Limb (tissue), 2 donors: ENCODE data around the gene ABLIM1.

ENCODE experiments used
- DNase-seq, 2 donors: peaks; one replicate each; pipeline ENCODE4 v3.0.0-alpha.2; 2016; ENCODE audit errors: extremely low spot score in 2 of 2

Gene ABLIM1

GRCh38 chr10:114492351-114493037, 165.6 kb downstream of the ABLIM1 start:
- no peak for DNase-seq

- DNase-seq: no peak
Measured at GRCh38 chr10:114491933-114492332, 166.1 kb downstream of the ABLIM1 start.

- no peak for DNase-seq
Measured at GRCh38 chr10:114491419-114491818, 166.7 kb downstream of the ABLIM1 start.

- DNase-seq: no peak
Measured at GRCh38 chr10:114489521-114490310, 168.4 kb downstream of the ABLIM1 start.

GRCh38 chr10:114487815-114488536, 170.1 kb downstream of the ABLIM1 start:
- DNase-seq: no peak

GRCh38 chr10:114486938-114487814, 170.9 kb downstream of the ABLIM1 start:
- no peak for DNase-seq

GRCh38 chr10:114485696-114486400, 172.2 kb downstream of the ABLIM1 start:
- peak in 1 of 2 donors; percentile 42 for DNase-seq

- no peak for DNase-seq
Measured at GRCh38 chr10:114483575-114483974, 174.5 kb downstream of the ABLIM1 start.

- peak in 1 of 2 donors; percentile 47 for DNase-seq
Measured at GRCh38 chr10:114482480-114483304, 175.4 kb downstream of the ABLIM1 start.

- DNase-seq: no peak
Measured at GRCh38 chr10:114481055-114481454, 177.0 kb downstream of the ABLIM1 start.

GRCh38 chr10:114479836-114480235, 178.2 kb downstream of the ABLIM1 start:
- no peak for DNase-seq

- no peak for DNase-seq
Measured at GRCh38 chr10:114479307-114479706, 178.8 kb downstream of the ABLIM1 start.

GRCh38 chr10:114478281-114478680, 179.8 kb downstream of the ABLIM1 start:
- DNase-seq: no peak

DNA sequence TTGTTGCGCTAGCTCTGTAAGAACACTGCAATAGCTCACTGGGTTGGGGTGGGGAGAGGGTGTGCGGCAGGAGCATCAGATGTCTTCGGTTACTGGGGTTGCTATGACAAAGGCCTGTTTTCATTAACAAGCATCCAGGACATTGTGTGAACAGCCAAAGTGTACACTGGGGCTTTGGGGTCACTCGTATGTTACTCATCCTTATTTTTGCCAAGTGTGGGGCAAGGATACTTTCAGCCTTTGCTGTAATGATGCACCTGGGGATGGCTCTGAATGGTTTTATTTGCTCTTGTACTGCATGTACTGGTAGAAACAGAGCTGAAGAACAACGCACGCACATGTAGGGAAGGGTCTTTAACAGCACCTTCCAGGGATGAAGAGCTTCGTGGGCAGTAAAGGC, 180.8 kb downstream of the ABLIM1 start:
- peak; percentile 50 to 77 for DNase-seq

DNA sequence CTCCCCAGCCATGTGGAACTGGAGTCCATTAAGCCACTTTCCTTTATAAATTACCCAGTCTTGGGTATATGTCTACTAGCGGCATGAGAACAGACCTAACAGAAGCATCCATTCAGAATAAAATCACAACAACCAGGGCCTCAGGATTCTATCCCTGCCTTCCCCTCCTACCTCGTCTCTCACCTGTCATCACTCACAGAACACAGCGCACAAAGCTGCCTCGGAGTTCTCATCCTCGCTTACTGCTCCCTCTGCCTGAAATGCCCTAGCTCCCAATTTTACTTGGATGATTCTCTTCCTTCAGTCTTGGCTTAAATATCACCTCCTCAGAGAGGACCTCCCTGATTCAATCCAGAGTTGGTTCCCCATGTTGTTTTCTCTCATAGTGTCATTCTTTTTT, 183.1 kb downstream of the ABLIM1 start:
- no peak for DNase-seq

DNA sequence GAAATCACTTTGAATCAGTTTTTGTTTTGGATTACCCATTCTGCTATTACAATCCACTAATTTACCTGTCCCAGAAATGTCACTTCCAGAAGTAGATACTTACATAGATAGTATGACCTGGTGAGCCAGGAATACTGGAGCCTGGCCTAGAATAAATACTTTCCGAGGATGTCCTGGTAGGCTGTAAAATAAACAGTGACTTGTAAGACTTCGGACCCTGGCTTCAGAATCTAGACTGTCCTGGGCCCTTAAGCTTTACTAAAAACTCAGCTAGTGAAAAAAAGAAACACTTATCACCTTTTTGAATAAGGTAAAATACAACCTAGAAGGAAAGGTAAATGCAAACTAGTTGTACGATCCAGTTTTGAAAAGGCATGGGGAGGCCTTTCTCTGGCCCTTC, 184.3 kb downstream of the ABLIM1 start:
- no peak for DNase-seq

DNA sequence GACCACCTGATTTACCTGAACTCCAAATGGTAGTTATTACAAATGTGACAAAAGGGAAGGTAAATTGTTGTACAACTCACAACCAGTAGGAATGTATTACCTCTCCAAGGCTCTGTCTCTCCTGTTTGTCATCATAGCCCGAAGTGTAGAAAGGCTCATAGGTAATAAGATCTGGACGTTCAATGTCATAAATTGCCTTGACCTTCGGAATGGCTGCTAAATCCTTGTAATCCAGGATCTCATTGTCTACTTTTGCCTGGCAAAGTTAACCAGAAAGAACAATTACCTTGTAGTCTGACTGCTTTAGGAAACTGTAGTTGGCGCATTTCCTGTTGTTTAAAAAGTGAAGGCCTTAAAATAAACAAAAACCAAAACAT, 185.2 kb downstream of the ABLIM1 start:
- no peak for DNase-seq

- no peak for DNase-seq
Measured at GRCh38 chr10:114471906-114472876, 185.9 kb downstream of the ABLIM1 start.
